Ishikawa (cell line): ENCODE data around the gene MAP7.

ENCODE experiments used
- CREB1 ChIP-seq: IDR thresholded peaks from 2 replicates; pipeline ENCODE4 v1.6.1; 2012; ENCODE audit warnings: low read depth
- EGR1 ChIP-seq: IDR thresholded peaks from 2 replicates; pipeline ENCODE4 v1.6.1; 2012
- EP300 ChIP-seq: IDR thresholded peaks from 2 replicates; pipeline ENCODE4 v1.6.1; 2012; ENCODE audit warnings: borderline replicate concordance
- MAX ChIP-seq: IDR thresholded peaks from 2 replicates; pipeline ENCODE4 v1.6.1; 2012
- RAD21 ChIP-seq: IDR thresholded peaks from 2 replicates; pipeline ENCODE4 v1.6.1; 2012; ENCODE audit warnings: low read depth
- REST ChIP-seq: IDR thresholded peaks from 2 replicates; pipeline ENCODE4 v1.6.1; 2012; ENCODE audit warnings: low read depth, mild to moderate bottlenecking
- TAF1 ChIP-seq: IDR thresholded peaks from 2 replicates; pipeline ENCODE4 v1.6.1; 2012; ENCODE audit warnings: low read depth, mild to moderate bottlenecking
- TCF12 ChIP-seq: IDR thresholded peaks from 2 replicates; pipeline ENCODE4 v1.6.1; 2012; ENCODE audit warnings: low read depth
- ZBTB7A ChIP-seq: IDR thresholded peaks from 2 replicates; pipeline ENCODE4 v1.6.1; 2012; ENCODE audit warnings: low read depth

- TF ChIP-seq RAD21 = no peak
- no peak for TF ChIP-seq CREB1
- no peak for TF ChIP-seq MAX
- TF ChIP-seq REST = no peak
- TF ChIP-seq EP300 = no peak
- no peak for TF ChIP-seq ZBTB7A
- no peak for TF ChIP-seq TAF1
- no peak for TF ChIP-seq EGR1
- TF ChIP-seq TCF12 = no peak
Observed at GRCh38 chr6:136522636-136523035, 27.6 kb downstream of the MAP7 start.
